ENCODE results near the gene SUN5. TPM values are rescaled to one million over a fixed set of nuclear protein-coding genes. Genes with fewer than 3 reads are reported as not detected.

Gene SUN5
- total RNA-seq, 1 donor from 2014 or later, result not detected

- Mint-ChIP-seq H3K27ac (no peak overlapping the region), H3K4me1 (ENCODE audit: unreplicated experiment) (no peaks in the 10 kb centered on the region), H3K36me3 (no peaks in the 10 kb centered on the region), H3K9me3 (peaks cover 4% of the 10 kb centered on the region), H3K27me3 (peaks cover 25% of the 10 kb centered on the region), H3K4me3 (no peak overlapping the region)
- no peak for DNase-seq (ENCODE audit: extremely low spot score, unreplicated experiment)
- no peak for TF ChIP-seq CTCF (conservative IDR thresholded peaks at IDR 0.05)
These were observed 26.3 kb upstream of the SUN5 start for GRCh38 chr20:33030569-33030968.

GRCh38 chr20:33030076-33030475 is 25.8 kb upstream of the SUN5 start:
- Mint-ChIP-seq H3K27me3 (peaks cover 23% of the 10 kb centered on the region), H3K27ac (no peak overlapping the region), H3K36me3 (no peaks in the 10 kb centered on the region), H3K9me3 (peaks cover 4% of the 10 kb centered on the region), H3K4me1 (ENCODE audit: unreplicated experiment) (no peaks in the 10 kb centered on the region), H3K4me3 (no peak overlapping the region)
- no peak for TF ChIP-seq CTCF (conservative IDR thresholded peaks at IDR 0.05)
- no peak for DNase-seq (ENCODE audit: extremely low spot score, unreplicated experiment)

- Mint-ChIP-seq H3K4me3 (no peak overlapping the region), H3K27ac (no peak overlapping the region), H3K36me3 (no peaks in the 10 kb centered on the region), H3K27me3 (peaks cover 19% of the 10 kb centered on the region), H3K4me1 (ENCODE audit: unreplicated experiment) (no peaks in the 10 kb centered on the region), H3K9me3 (peaks cover 4% of the 10 kb centered on the region)
- TF ChIP-seq CTCF (conservative IDR thresholded peaks at IDR 0.05), result no peak
- no peak for DNase-seq (ENCODE audit: extremely low spot score, unreplicated experiment)
These were observed 24.6 kb upstream of the SUN5 start for GRCh38 chr20:33028875-33029274.

GRCh38 chr20:33027769-33028751 is 23.8 kb upstream of the SUN5 start:
- no peak overlapping the region for H3K27ac Mint-ChIP-seq
- no peak overlapping the region for H3K4me3 Mint-ChIP-seq
- no peaks in the 10 kb centered on the region for H3K4me1 Mint-ChIP-seq (ENCODE audit: unreplicated experiment)
- H3K9me3 Mint-ChIP-seq, result peaks cover under 1% of the 10 kb centered on the region
- no peak for TF ChIP-seq CTCF (conservative IDR thresholded peaks at IDR 0.05)
- no peak for DNase-seq (ENCODE audit: extremely low spot score, unreplicated experiment)
- no peaks in the 10 kb centered on the region for H3K36me3 Mint-ChIP-seq
- peaks cover 15% of the 10 kb centered on the region for H3K27me3 Mint-ChIP-seq

GRCh38 chr20:33026779-33027759 is 22.8 kb upstream of the SUN5 start:
- no peak overlapping the region for H3K27ac Mint-ChIP-seq
- DNase-seq (ENCODE audit: extremely low spot score, unreplicated experiment), result no peak
- H3K4me1 Mint-ChIP-seq (ENCODE audit: unreplicated experiment), result no peaks in the 10 kb centered on the region
- H3K27me3 Mint-ChIP-seq, result peaks cover 8% of the 10 kb centered on the region
- H3K4me3 Mint-ChIP-seq, result no peak overlapping the region
- no peaks in the 10 kb centered on the region for H3K9me3 Mint-ChIP-seq
- no peak for TF ChIP-seq CTCF (conservative IDR thresholded peaks at IDR 0.05)
- no peaks in the 10 kb centered on the region for H3K36me3 Mint-ChIP-seq
